Central memory CD8-positive, alpha-beta T cell (primary cell): Measurements from ENCODE around the gene SLC2A1.

ENCODE experiments used
- ATAC-seq: fragments of 150-1000 bp; cut with Tn5 transposase; replicated peaks from 2 replicates; pipeline ENCODE4 v1.10.0; 2022; ENCODE audit warnings: mild to moderate bottlenecking, moderate FRiP score, moderate number of reproducible peaks; ENCODE audit not compliant: poor library complexity, severe bottlenecking; ENCODE audit errors: extremely low read depth
- DNase-seq, 2 donors: peaks; one replicate each; pipeline ENCODE4 v3.0.0; 2021; ENCODE audit warnings: low spot score in 2 of 2
- H3K27ac Mint-ChIP-seq: one replicate; pipeline ENCODE4 v1.8.0; 2022; ENCODE audit warnings: low read depth, mild to moderate bottlenecking, moderate library complexity, mixed read lengths
- H3K27me3 Mint-ChIP-seq: one replicate; pipeline ENCODE4 v1.8.0; 2022; ENCODE audit warnings: mixed read lengths
- H3K36me3 Mint-ChIP-seq: one replicate; pipeline ENCODE4 v1.8.0; 2022; ENCODE audit warnings: mild to moderate bottlenecking, moderate library complexity, mixed read lengths; ENCODE audit not compliant: insufficient read depth
- H3K4me1 Mint-ChIP-seq: one replicate; pipeline ENCODE4 v1.8.0; 2022; ENCODE audit warnings: mixed read lengths
- H3K4me3 Mint-ChIP-seq: one replicate; pipeline ENCODE4 v1.8.0; 2022; ENCODE audit warnings: mild to moderate bottlenecking, moderate library complexity, mixed read lengths
- H3K9me3 Mint-ChIP-seq: one replicate; pipeline ENCODE4 v1.8.0; 2022; ENCODE audit warnings: mixed read lengths

The SLC2A1 gene

GRCh38 chr1:42962641-42963377 lies 4.1 kb upstream of the SLC2A1 start:
- no peak overlapping the region for H3K4me3 Mint-ChIP-seq
- H3K9me3 Mint-ChIP-seq: no peaks in the 10 kb centered on the region
- DNase-seq: no peak
- no peak for ATAC-seq
- H3K4me1 Mint-ChIP-seq: peaks cover 23% of the 10 kb centered on the region
- H3K36me3 Mint-ChIP-seq: peaks cover 12% of the 10 kb centered on the region
- H3K27ac Mint-ChIP-seq: no peak overlapping the region
- no peaks in the 10 kb centered on the region for H3K27me3 Mint-ChIP-seq

GRCh38 chr1:42961312-42962091 lies 2.8 kb upstream of the SLC2A1 start:
- Mint-ChIP-seq H3K27me3 (no peaks in the 10 kb centered on the region), H3K4me3 (peak overlapping the region; percentile 12), H3K36me3 (peaks cover 21% of the 10 kb centered on the region), H3K27ac (no peak overlapping the region), H3K9me3 (no peaks in the 10 kb centered on the region), H3K4me1 (peaks cover 30% of the 10 kb centered on the region)
- DNase-seq (no peak), ATAC-seq (no peak)

- no peak overlapping the region for H3K27ac Mint-ChIP-seq
- H3K4me3 Mint-ChIP-seq: peak overlapping the region; percentile 12
- H3K9me3 Mint-ChIP-seq: no peaks in the 10 kb centered on the region
- H3K4me1 Mint-ChIP-seq: peaks cover 34% of the 10 kb centered on the region
- H3K27me3 Mint-ChIP-seq: no peaks in the 10 kb centered on the region
- DNase-seq (no peak), ATAC-seq (no peak)
- peaks cover 27% of the 10 kb centered on the region for H3K36me3 Mint-ChIP-seq
Measured at GRCh38 chr1:42960566-42961311, 2.1 kb upstream of the SLC2A1 start.

DNA sequence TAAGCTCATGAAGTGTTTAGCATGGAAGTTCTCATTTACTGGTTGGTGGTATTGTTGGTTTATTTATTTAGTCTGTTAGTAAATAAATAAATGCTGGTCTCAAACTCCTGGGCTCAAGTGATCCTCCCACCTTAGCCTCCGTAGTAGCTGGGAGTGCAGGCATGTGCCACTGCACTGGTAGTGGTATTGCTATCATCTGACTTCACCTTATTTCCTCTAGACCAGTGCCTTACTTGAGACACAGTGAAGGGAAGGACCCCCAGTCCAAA lies 1.4 kb upstream of the SLC2A1 start:
- H3K27ac Mint-ChIP-seq: no peak overlapping the region
- peaks cover 41% of the 10 kb centered on the region for H3K4me1 Mint-ChIP-seq

DNA sequence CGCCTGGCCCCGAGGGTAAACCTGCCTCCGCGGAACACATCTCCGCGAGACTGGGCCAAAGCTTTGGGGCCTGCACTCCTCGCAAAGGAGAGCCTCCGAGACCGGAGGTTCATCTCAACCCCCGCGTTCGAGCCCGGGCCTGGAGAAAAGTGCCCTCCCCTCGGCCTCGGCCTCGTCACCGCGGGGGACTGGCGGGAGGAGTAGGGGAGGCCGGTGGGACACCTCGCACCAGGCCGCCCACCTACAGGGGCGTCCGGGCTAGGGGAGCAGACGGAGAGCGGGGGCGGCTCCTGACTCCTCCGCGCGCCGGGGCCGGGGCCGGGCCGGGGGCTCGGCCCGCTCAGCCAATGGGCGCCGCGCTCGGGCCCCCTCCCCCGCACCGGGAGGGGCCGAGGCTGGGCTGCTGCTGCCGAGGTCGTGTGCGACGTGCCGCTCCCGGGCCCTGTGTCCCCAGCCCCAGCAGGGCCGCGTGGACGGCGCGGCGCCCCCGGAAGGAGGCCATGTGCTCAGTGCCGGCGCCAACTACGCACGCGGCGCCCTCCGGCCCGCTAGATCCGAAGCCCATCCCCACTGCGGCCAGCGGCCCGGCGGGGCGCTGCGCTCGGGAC lies 684 bp downstream of the SLC2A1 start:
- no peaks in the 10 kb centered on the region for H3K9me3 Mint-ChIP-seq
- DNase-seq: peak; percentile 31 to 32
- peak overlapping the region; percentile 91 for H3K4me3 Mint-ChIP-seq
- peak; percentile 29 for ATAC-seq
- H3K4me1 Mint-ChIP-seq: peaks cover 42% of the 10 kb centered on the region
- no peaks in the 10 kb centered on the region for H3K27me3 Mint-ChIP-seq
- H3K27ac Mint-ChIP-seq: peak overlapping the region; percentile 98
- H3K36me3 Mint-ChIP-seq: peaks cover 26% of the 10 kb centered on the region

More for the DNA sequence above, 1.4 kb upstream of the SLC2A1 start:
- Mint-ChIP-seq H3K36me3 (peaks cover 27% of the 10 kb centered on the region), H3K4me3 (peak overlapping the region; percentile 91), H3K9me3 (no peaks in the 10 kb centered on the region), H3K27me3 (no peaks in the 10 kb centered on the region)
- ATAC-seq (no peak), DNase-seq (no peak)

- Mint-ChIP-seq H3K36me3 (peaks cover 28% of the 10 kb centered on the region), H3K9me3 (no peaks in the 10 kb centered on the region), H3K27ac (peak overlapping the region; percentile 87), H3K4me3 (peak overlapping the region; percentile 91), H3K27me3 (no peaks in the 10 kb centered on the region), H3K4me1 (peaks cover 47% of the 10 kb centered on the region)
- no peak for ATAC-seq
- DNase-seq: no peak
Measured at GRCh38 chr1:42957229-42957879, 1.3 kb downstream of the SLC2A1 start.

DNA sequence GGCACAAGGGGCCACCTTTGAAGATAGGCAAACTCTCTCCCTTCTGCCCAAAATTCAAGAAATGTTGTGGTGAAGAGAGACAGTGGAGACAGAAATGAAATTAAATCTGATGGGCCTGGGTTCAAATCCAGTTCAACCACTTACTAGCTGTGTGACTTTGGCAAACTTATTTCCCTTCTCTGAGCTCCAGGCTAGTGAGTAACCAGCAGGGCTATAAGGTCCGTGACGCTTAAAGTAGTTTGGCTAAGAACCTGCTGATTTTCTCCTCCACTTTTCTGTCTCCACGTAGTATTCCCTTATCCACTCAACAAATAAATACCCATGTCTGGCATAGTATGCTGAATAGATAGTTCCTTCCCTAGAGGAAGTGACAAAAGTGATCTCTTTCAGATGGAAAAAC lies 1.9 kb downstream of the SLC2A1 start:
- H3K4me3 Mint-ChIP-seq: peak overlapping the region; percentile 91
- peak overlapping the region; percentile 87 for H3K27ac Mint-ChIP-seq
- DNase-seq: no peak
- H3K27me3 Mint-ChIP-seq: no peaks in the 10 kb centered on the region
- ATAC-seq: no peak
- H3K9me3 Mint-ChIP-seq: no peaks in the 10 kb centered on the region
- H3K36me3 Mint-ChIP-seq: peaks cover 29% of the 10 kb centered on the region
- peaks cover 48% of the 10 kb centered on the region for H3K4me1 Mint-ChIP-seq

- peak overlapping the region; percentile 91 for H3K4me3 Mint-ChIP-seq
- no peaks in the 10 kb centered on the region for H3K27me3 Mint-ChIP-seq
- DNase-seq (peak in 1 of 2 donors; percentile 53), ATAC-seq (no peak)
- peaks cover 33% of the 10 kb centered on the region for H3K36me3 Mint-ChIP-seq
- H3K4me1 Mint-ChIP-seq: peaks cover 60% of the 10 kb centered on the region
- no peaks in the 10 kb centered on the region for H3K9me3 Mint-ChIP-seq
- H3K27ac Mint-ChIP-seq: peak overlapping the region; percentile 94
Measured at GRCh38 chr1:42955311-42956063, 3.2 kb downstream of the SLC2A1 start.

- H3K36me3 Mint-ChIP-seq: peaks cover 29% of the 10 kb centered on the region
- ATAC-seq: no peak
- peaks cover 67% of the 10 kb centered on the region for H3K4me1 Mint-ChIP-seq
- H3K9me3 Mint-ChIP-seq: no peaks in the 10 kb centered on the region
- no peak for DNase-seq
- peak overlapping the region; percentile 76 for H3K27ac Mint-ChIP-seq
- no peaks in the 10 kb centered on the region for H3K27me3 Mint-ChIP-seq
- peak overlapping the region; percentile 91 for H3K4me3 Mint-ChIP-seq
Measured at GRCh38 chr1:42953182-42954180, 5.2 kb downstream of the SLC2A1 start.

DNA sequence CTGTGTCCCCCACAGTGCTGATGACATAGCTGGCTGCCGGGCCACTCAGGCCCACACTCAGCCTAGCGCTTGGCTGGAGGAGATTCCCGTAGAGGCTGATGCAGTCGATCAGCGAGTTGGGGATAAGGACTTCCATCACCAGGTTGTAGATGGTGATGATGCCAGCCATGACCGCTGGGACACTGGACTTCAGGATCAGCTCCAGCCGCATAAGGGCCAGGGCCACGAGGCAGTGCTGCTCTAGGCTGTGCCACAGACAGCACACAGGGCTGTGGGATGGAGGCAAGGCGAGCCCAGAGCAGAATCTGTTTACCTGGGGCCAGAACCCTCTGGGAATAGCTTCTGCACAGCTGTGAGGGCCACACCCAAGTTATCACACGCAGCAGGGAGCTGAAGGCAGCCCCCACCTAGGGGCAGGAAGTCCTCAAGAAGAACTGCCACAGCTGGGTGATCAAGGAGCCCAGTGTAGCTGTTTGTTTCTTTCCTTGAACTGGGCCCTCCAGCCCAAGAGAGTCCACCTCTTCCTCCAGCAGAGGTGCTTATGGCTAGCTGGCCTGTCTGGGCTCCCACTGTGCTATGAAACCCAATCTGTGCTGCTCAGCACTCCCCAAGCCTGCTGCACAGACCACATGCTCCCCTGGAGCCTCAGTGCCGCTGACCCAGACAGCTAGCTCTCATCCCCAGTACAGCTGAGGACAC lies 6.2 kb downstream of the SLC2A1 start:
- Mint-ChIP-seq H3K9me3 (no peaks in the 10 kb centered on the region), H3K4me3 (peak overlapping the region; percentile 91), H3K27ac (peak overlapping the region; percentile 76), H3K4me1 (peaks cover 76% of the 10 kb centered on the region), H3K36me3 (peaks cover 25% of the 10 kb centered on the region), H3K27me3 (no peaks in the 10 kb centered on the region)
- ATAC-seq (peak; percentile 65), DNase-seq (no peak)
